Stimulated activated naive B cell treated with anti-CD40 and anti-IgM and Interleukin-4, amounts not matched to agents 10 μg/mL and 1 μg/mL and 100 μg/mL, for 72 hours (primary cell): ENCODE data around the gene ARMC9.
"Not testable (repeated sequence)": the region's sequence is repeated elsewhere in the genome, so short reads cannot be mapped to it uniquely, and the experiment has no call there.

ENCODE experiments used
- ATAC-seq, 2 donors: fragments of 150-1000 bp; cut with Tn5 transposase; replicated peaks; 2 replicates each; pipeline ENCODE4 v1.10.0; 2021; ENCODE audit warnings: moderate library complexity in 1 of 2
- DNase-seq: peaks from one replicate; pipeline ENCODE4 v3.0.0; 2021
- H3K27ac Mint-ChIP-seq: one replicate; pipeline ENCODE4 v1.8.0; 2022; ENCODE audit warnings: mild to moderate bottlenecking, mixed read lengths
- H3K27me3 Mint-ChIP-seq, 2 donors: one replicate each; pipeline ENCODE4 v1.8.0; 2022; ENCODE audit warnings: mixed read lengths in 2 of 2
- H3K36me3 Mint-ChIP-seq, 2 donors: one replicate each; pipeline ENCODE4 v1.8.0; 2022; ENCODE audit warnings: mixed read lengths in 2 of 2, mild to moderate bottlenecking in 1 of 2
- H3K4me1 Mint-ChIP-seq, 2 donors: one replicate each; pipeline ENCODE4 v1.8.0; 2022; ENCODE audit warnings: mixed read lengths in 2 of 2, mild to moderate bottlenecking in 1 of 2
- H3K4me3 Mint-ChIP-seq, 2 donors: one replicate each; pipeline ENCODE4 v1.8.0; 2022; ENCODE audit warnings: mild to moderate bottlenecking in 2 of 2, mixed read lengths in 2 of 2, moderate library complexity in 1 of 2
- H3K9me3 Mint-ChIP-seq, 2 donors: one replicate each; pipeline ENCODE4 v1.8.0; 2022; ENCODE audit warnings: mixed read lengths in 2 of 2, mild to moderate bottlenecking in 1 of 2

ARMC9 gene

DNA sequence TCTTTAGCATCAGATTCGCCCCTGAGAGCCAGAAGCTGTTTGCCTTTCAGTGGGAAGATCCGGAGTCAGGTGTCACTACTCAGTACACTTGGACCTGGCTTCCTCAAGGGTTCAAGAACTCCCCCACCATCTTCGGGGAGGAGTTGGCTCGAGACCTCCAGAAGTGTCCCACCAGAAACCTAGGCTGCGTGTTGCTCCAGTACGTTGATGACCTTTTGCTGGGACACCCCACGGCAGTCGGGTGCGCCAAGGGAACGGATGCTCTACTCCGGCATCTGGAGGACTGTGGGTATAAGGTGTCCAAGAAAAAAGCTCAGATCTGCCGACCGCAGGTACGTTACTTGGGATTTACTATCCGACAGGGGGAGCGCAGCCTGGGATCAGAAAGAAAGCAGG, 205.8 kb downstream of the ARMC9 start:
- ATAC-seq, DNase-seq, H3K27ac Mint-ChIP-seq, H3K9me3 Mint-ChIP-seq, H3K4me3 Mint-ChIP-seq, H3K27me3 Mint-ChIP-seq: not testable (repeated sequence)
- peaks cover 2 to 13% of the 10 kb centered on the region in 2 donors for H3K36me3 Mint-ChIP-seq
- H3K4me1 Mint-ChIP-seq: peaks cover 22 to 28% of the 10 kb centered on the region in 2 donors

- H3K36me3 Mint-ChIP-seq: peaks cover 5 to 14% of the 10 kb centered on the region in 2 donors
- H3K4me1 Mint-ChIP-seq: peaks cover 14 to 19% of the 10 kb centered on the region in 2 donors
- peak overlapping the region; percentile 38 for H3K27ac Mint-ChIP-seq
- DNase-seq: peak; percentile 49
- peak overlapping the region; percentile 42 to 60 for H3K4me3 Mint-ChIP-seq
- not testable (repeated sequence) for H3K27me3 Mint-ChIP-seq, H3K9me3 Mint-ChIP-seq
- ATAC-seq: peak; percentile 51 to 68
Measured at GRCh38 chr2:231405601-231406367, 207.4 kb downstream of the ARMC9 start.

DNA sequence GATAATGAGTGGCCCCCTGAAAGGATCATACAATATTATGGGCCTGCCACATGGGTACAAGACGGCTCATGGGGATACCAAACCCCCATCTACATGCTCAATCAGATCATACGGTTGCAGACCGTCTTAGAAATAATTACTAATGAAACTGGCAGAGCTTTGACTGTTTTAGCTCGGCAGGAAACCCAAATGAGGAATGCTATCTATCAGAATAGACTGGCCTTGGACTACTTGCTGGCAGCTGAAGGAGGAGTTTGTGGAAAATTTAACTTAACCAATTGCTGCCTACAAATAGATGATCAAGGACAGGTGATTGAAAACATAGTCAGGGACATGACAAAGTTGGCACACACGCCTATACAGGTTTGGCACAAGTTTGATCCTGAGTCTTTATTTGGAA, 209.3 kb downstream of the ARMC9 start:
- H3K27me3 Mint-ChIP-seq, H3K9me3 Mint-ChIP-seq, ATAC-seq, DNase-seq, H3K27ac Mint-ChIP-seq, H3K36me3 Mint-ChIP-seq, H3K4me3 Mint-ChIP-seq: not testable (repeated sequence)
- peaks cover 18 to 19% of the 10 kb centered on the region in 2 donors for H3K4me1 Mint-ChIP-seq

GRCh38 chr2:231408304-231408703, 209.9 kb downstream of the ARMC9 start:
- DNase-seq, H3K27ac Mint-ChIP-seq, H3K9me3 Mint-ChIP-seq, H3K36me3 Mint-ChIP-seq, H3K27me3 Mint-ChIP-seq, H3K4me3 Mint-ChIP-seq, ATAC-seq: not testable (repeated sequence)
- H3K4me1 Mint-ChIP-seq: peaks cover 18 to 19% of the 10 kb centered on the region in 2 donors

DNA sequence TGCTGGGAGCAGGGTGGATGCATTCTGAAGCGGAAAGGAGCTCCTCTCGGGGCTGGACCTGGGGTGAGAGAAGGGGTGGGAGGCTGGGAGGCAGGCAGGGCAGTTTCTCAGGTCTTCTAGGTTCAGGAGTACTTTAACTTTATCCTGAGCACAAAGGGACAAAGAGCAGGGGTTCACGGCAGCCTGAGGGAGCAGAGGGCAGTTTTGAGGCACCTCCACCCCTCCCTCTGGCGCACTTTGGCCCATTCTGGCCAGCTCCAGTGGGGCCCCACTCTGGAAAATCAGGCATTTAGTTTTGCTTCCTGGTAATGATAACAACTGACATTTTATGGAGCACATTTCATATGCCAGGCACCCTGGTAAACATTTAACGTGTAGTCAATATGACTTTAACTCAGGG, 211.3 kb downstream of the ARMC9 start:
- Mint-ChIP-seq H3K4me1 (peaks cover 16 to 19% of the 10 kb centered on the region in 2 donors), H3K36me3 (peaks cover 4 to 9% of the 10 kb centered on the region in 2 donors), H3K9me3 (peaks cover 5 to 6% of the 10 kb centered on the region in 2 donors), H3K4me3 (no peak overlapping the region), H3K27me3 (peaks cover 0 to 10% of the 10 kb centered on the region in 2 donors), H3K27ac (no peak overlapping the region)
- ATAC-seq (no peak), DNase-seq (no peak)

- H3K4me3 Mint-ChIP-seq: no peak overlapping the region
- peaks cover 5 to 6% of the 10 kb centered on the region in 2 donors for H3K9me3 Mint-ChIP-seq
- H3K36me3 Mint-ChIP-seq: peaks cover 4 to 9% of the 10 kb centered on the region in 2 donors
- DNase-seq (no peak), ATAC-seq (no peak)
- peaks cover 5 to 13% of the 10 kb centered on the region in 2 donors for H3K27me3 Mint-ChIP-seq
- H3K4me1 Mint-ChIP-seq: peaks cover 11 to 13% of the 10 kb centered on the region in 2 donors
- H3K27ac Mint-ChIP-seq: no peak overlapping the region
Measured at GRCh38 chr2:231410293-231411004, 212.0 kb downstream of the ARMC9 start.

- Mint-ChIP-seq H3K27me3 (peaks cover 5 to 13% of the 10 kb centered on the region in 2 donors), H3K4me3 (peak overlapping the region; percentile 29 to 72), H3K4me1 (peaks cover 6% of the 10 kb centered on the region in 2 donors), H3K27ac (no peak overlapping the region), H3K36me3 (peaks cover 4 to 9% of the 10 kb centered on the region in 2 donors), H3K9me3 (peaks cover 5 to 6% of the 10 kb centered on the region in 2 donors)
- ATAC-seq (no peak), DNase-seq (no peak)
Measured at GRCh38 chr2:231411237-231411636, 212.8 kb downstream of the ARMC9 start.

DNA sequence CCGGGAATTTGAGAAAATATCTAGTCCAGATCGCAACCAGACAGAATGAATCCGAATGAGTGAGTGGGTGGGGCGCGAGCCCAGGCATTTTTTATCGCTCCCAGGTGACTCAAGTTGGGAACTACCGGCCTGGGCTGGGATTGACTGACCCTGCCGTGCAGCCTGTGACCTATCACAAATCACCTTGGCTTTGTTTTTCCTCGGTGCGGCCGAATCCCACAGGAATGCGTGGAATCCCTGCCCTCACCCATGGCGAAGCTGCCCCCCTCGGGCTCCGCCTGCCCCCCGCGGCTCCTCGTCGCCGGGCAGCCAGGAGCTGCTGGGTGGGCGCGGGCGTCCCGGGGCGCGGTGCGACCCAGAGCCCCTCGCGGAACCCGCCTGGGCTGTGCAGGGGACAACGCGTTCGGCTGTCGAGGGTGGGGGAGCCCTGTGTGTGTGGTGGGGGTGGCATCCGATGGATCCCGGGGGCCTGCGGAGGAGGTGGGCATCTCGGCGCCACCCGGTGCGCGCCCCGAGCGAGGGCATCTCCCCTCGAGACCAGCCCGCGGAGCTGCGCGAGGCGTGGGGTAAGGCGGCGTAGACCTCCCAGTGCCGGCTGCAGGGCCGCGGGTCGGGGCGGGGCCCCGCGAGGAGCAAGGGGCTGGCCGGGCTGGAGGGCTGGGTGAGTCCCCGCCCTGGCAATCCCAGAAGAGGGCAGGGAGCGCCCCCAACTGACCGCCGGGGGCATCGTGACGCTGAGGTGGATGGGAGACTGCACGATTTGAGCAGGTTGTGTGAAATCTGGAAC, 213.6 kb downstream of the ARMC9 start:
- Mint-ChIP-seq H3K27me3 (peaks cover 5 to 13% of the 10 kb centered on the region in 2 donors), H3K36me3 (peaks cover 4 to 9% of the 10 kb centered on the region in 2 donors), H3K4me1 (peaks cover 4 to 6% of the 10 kb centered on the region in 2 donors), H3K4me3 (peak overlapping the region; percentile 29 to 72), H3K27ac (no peak overlapping the region), H3K9me3 (peaks cover 5 to 6% of the 10 kb centered on the region in 2 donors)
- ATAC-seq: peak; percentile 99 to 100
- peak; percentile 82 for DNase-seq

DNA sequence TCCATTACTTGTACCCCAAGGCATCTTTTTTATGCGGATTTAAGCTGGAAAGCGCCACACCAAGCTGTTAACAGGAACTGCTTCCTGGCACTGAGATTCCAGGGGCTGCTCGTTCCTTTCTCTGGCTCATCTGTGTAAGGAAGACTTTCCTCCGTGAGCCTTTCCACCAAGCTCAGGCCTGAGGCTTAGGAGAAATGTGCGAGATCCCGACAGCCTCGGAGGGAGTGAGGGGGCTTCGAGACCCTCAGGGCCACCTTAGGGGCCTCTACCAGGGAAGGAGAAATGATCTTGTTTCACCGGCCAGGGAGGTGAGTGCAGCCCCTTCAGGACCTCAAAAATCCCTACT, 214.2 kb downstream of the ARMC9 start:
- Mint-ChIP-seq H3K27me3 (peaks cover 5 to 13% of the 10 kb centered on the region in 2 donors), H3K4me3 (peak overlapping the region; percentile 29 to 72), H3K36me3 (peaks cover 4 to 9% of the 10 kb centered on the region in 2 donors), H3K4me1 (peaks cover 4 to 6% of the 10 kb centered on the region in 2 donors), H3K9me3 (peaks cover 5 to 6% of the 10 kb centered on the region in 2 donors), H3K27ac (no peak overlapping the region)
- DNase-seq (no peak), ATAC-seq (no peak)

GRCh38 chr2:231413456-231413855, 215.0 kb downstream of the ARMC9 start:
- no peak overlapping the region for H3K4me3 Mint-ChIP-seq
- peaks cover 4 to 9% of the 10 kb centered on the region in 2 donors for H3K36me3 Mint-ChIP-seq
- DNase-seq (no peak), ATAC-seq (no peak)
- H3K27me3 Mint-ChIP-seq: peaks cover 5 to 13% of the 10 kb centered on the region in 2 donors
- peaks cover 4 to 6% of the 10 kb centered on the region in 2 donors for H3K4me1 Mint-ChIP-seq
- H3K9me3 Mint-ChIP-seq: peaks cover 5 to 6% of the 10 kb centered on the region in 2 donors
- no peak overlapping the region for H3K27ac Mint-ChIP-seq

DNA sequence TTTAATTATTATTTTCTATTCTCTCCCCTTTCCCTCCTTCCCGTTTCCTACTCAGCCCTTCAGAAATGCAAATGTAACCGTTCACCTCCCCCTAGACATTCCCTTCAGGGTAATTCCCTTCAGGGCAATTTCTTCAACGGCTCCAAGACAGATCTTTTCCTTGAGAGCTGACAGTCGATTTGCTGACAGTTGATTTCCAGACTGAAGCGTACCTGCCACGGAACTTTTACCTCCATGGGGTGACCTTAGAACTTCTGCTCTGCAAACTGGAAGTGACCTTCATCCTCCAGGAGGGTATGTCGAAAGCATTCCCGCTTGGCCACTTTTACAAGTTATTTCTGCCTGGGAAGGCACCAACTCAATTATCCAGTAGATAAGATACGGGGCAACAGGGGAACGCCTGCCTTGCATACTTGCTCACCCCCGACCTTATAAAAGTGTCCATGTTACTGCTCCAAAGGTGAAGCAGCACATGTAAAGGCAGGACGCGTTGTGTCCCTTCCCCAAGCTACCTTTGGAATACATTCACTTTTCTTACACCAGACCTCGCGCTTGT, 215.6 kb downstream of the ARMC9 start:
- ATAC-seq (no peak), DNase-seq (no peak)
- H3K9me3 Mint-ChIP-seq: peaks cover 5 to 6% of the 10 kb centered on the region in 2 donors
- H3K4me1 Mint-ChIP-seq: peaks cover 4 to 6% of the 10 kb centered on the region in 2 donors
- H3K27me3 Mint-ChIP-seq: peaks cover 5 to 13% of the 10 kb centered on the region in 2 donors
- H3K36me3 Mint-ChIP-seq: peaks cover 4 to 9% of the 10 kb centered on the region in 2 donors
- H3K27ac Mint-ChIP-seq: no peak overlapping the region
- no peak overlapping the region for H3K4me3 Mint-ChIP-seq

GRCh38 chr2:231415029-231415428, 216.6 kb downstream of the ARMC9 start:
- Mint-ChIP-seq H3K4me1 (peaks cover 4 to 6% of the 10 kb centered on the region in 2 donors), H3K27me3 (peaks cover 11 to 19% of the 10 kb centered on the region in 2 donors), H3K4me3 (no peak overlapping the region), H3K9me3 (peaks cover 5 to 6% of the 10 kb centered on the region in 2 donors), H3K36me3 (peaks cover 4 to 9% of the 10 kb centered on the region in 2 donors), H3K27ac (peak overlapping the region; percentile 22)
- ATAC-seq (no peak), DNase-seq (no peak)

DNA sequence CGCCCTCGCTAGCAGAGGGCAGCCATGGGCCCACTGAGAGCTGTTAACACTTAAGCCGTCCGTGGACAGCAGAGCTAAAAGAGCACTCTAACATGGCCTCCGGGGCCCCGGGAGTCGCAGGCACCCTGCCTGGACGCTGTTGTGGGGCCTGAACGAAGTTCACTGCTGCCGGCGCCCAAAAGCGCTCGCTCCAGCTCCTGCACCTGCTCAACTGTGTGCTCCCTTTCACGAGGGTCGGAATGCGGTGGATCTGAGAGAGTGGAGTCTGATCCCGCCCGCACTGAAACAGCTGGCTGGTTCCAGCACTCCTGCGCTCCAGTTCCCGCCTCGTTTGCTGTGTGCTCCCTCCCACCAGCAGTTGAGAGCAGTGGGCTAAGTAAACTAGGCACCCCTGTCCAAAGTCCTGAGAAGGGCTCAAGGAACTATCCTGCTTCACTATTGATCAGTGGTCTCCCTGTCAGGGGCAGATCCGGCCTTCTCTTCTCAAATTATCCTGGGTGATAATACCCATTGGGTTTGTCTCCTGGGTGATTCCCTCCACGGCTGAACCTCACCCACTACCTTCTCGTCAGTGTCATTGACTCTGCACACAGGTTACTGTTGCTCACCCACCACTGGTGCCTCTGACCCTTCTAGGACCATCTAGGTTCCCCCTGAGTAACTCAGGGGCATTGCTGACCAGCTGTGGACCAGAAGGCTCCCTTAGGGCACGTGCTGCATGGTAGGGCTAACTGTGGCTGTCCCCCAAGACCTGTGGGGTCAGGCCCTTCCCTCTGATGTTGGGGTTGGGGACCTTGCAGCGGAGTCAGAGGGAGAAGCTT, 220.6 kb downstream of the ARMC9 start:
- Mint-ChIP-seq H3K4me3 (no peak overlapping the region), H3K27me3 (peaks cover 11 to 12% of the 10 kb centered on the region in 2 donors), H3K9me3 (no peaks in the 10 kb centered on the region), H3K36me3 (no peaks in the 10 kb centered on the region), H3K27ac (no peak overlapping the region), H3K4me1 (no peaks in the 10 kb centered on the region)
- ATAC-seq (no peak), DNase-seq (no peak)
